ENCODE measurements around the gene PLXNA3.

- TF ChIP-seq POU2F2 (IDR thresholded peaks at IDR 0.05; ENCODE audit: low read depth, low read length) (no peak), TAF1 (IDR thresholded peaks at IDR 0.05; ENCODE audit: low read depth, low read length) (no peak), POLR2AphosphoS5 (IDR thresholded peaks at IDR 0.05; ENCODE audit: low read depth, low read length) (no peak)
Measured at GRCh38 chrX:154408659-154409221, 49.3 kb upstream of the PLXNA3 start.

Data from GM12891 (cell line).